IMR-90 (cell line): Measurements from ENCODE around the gene KRTAP10-3. TPM values are rescaled to one million over a fixed set of nuclear protein-coding genes. Genes with fewer than 3 reads are reported as not detected.

Source experiments
- ATAC-seq: fragments of 200-7000 bp; cut with Tn5 transposase; 2 replicates; pipeline ENCODE4 v1.9.1; 2020; ENCODE audit warnings: low read depth, mild to moderate bottlenecking, moderate library complexity
- BruUV-seq: library from RNA; stranded (reverse); fragments of 400-500 nt; replicated peaks from 2 replicates; lab custom pipeline; 2021; lab: Mats Ljungman, UMichigan
- CTCF ChIA-PET: fragments of 300-600 bp; formaldehyde crosslinking; extraction: SDS; loops from one replicate; lab custom pipeline; 2021; ENCODE audit warnings: antibody characterized with exemption; lab: Yijun Ruan, JAX
- POLR2A ChIA-PET: fragments of 300-600 bp; sonication (Branson Sonifier 250); formaldehyde crosslinking; loops from one replicate; lab custom pipeline; 2022; ENCODE audit warnings: antibody characterized with exemption; ENCODE audit not compliant: unreplicated experiment; lab: Charles Lee
- DNase-seq: peaks from one replicate; pipeline ENCODE4 v3.0.0; 2013
- H2AFZ ChIP-seq: replicated peaks from 2 replicates; pipeline ENCODE3; 2013; ENCODE audit warnings: low read length, mild to moderate bottlenecking; ENCODE audit not compliant: poor library complexity
- H2AK5ac ChIP-seq: 2 replicates; pipeline ENCODE4 v1.6.1; 2013; ENCODE audit warnings: low read depth, low read length, inconsistent platforms
- H2AK9ac ChIP-seq: replicated peaks from 2 replicates; pipeline ENCODE3; 2013; ENCODE audit warnings: mild to moderate bottlenecking, low read depth, low read length, moderate library complexity; ENCODE audit not compliant: poor library complexity
- H2BK120ac ChIP-seq: 2 replicates; pipeline ENCODE4 v1.6.1; 2013; ENCODE audit warnings: low read depth, low read length, inconsistent platforms
- H2BK15ac ChIP-seq: 3 replicates; pipeline ENCODE4 v1.6.1; 2013; ENCODE audit warnings: low read depth, low read length, inconsistent platforms
- H2BK20ac ChIP-seq: 2 replicates; pipeline ENCODE4 v1.6.1; 2013; ENCODE audit warnings: low read depth, mild to moderate bottlenecking, inconsistent platforms, low read length, moderate library complexity
- H2BK5ac ChIP-seq: 2 replicates; pipeline ENCODE4 v1.6.1; 2013; ENCODE audit warnings: mild to moderate bottlenecking, low read depth, low read length, inconsistent platforms; ENCODE audit not compliant: poor library complexity, severe bottlenecking
- H3K14ac ChIP-seq: replicated peaks from 2 replicates; pipeline ENCODE4 v1.6.1; 2013; ENCODE audit warnings: low read depth, low read length, inconsistent platforms
- H3K18ac ChIP-seq: 2 replicates; pipeline ENCODE4 v1.6.1; 2013; ENCODE audit warnings: low read depth, low read length, control low read depth
- H3K23ac ChIP-seq: 2 replicates; pipeline ENCODE4 v1.6.1; 2013; ENCODE audit warnings: low read depth, low read length, inconsistent platforms
- H3K27ac ChIP-seq: 2 replicates; pipeline ENCODE4 v1.5.1; 2013; ENCODE audit warnings: mild to moderate bottlenecking, control low read depth, low read length; ENCODE audit not compliant: insufficient read depth
- H3K27me3 ChIP-seq: 2 replicates; pipeline ENCODE4 v1.6.1; 2013; ENCODE audit warnings: low read length; ENCODE audit not compliant: control insufficient read depth, insufficient read depth
- H3K36me3 ChIP-seq: 2 replicates; pipeline ENCODE4 v1.6.1; 2013; ENCODE audit warnings: low read length, mixed read lengths; ENCODE audit not compliant: control insufficient read depth, insufficient read depth
- H3K4ac ChIP-seq: 2 replicates; pipeline ENCODE4 v1.6.1; 2013; ENCODE audit warnings: low read depth, low read length, inconsistent platforms
- H3K4me1 ChIP-seq: 2 replicates; pipeline ENCODE4 v1.6.1; 2013; ENCODE audit warnings: low read length, mixed read lengths; ENCODE audit not compliant: control insufficient read depth, insufficient read depth
- H3K4me2 ChIP-seq: 2 replicates; pipeline ENCODE4 v1.6.1; 2013; ENCODE audit warnings: low read depth, mild to moderate bottlenecking, control low read depth, low read length, moderate library complexity
- H3K4me3 ChIP-seq: 2 replicates; pipeline ENCODE4 v1.5.1; 2013; ENCODE audit warnings: low read depth, mild to moderate bottlenecking, control low read depth, low read length, moderate library complexity; ENCODE audit not compliant: insufficient read depth
- H3K56ac ChIP-seq: 2 replicates; pipeline ENCODE4 v1.6.1; 2013; ENCODE audit warnings: low read length, inconsistent platforms; ENCODE audit not compliant: insufficient read depth; ENCODE audit errors: extremely low read depth
- H3K79me1 ChIP-seq, 2 experiments: 2 replicates each; pipeline ENCODE4 v1.6.1; 2013; ENCODE audit warnings: low read length in 2 of 2, inconsistent platforms in 1 of 2, low read depth in 1 of 2
- H3K9ac ChIP-seq: 2 replicates; pipeline ENCODE4 v1.6.1; 2013; ENCODE audit warnings: low read depth, low read length, control low read depth
- H3K9me1 ChIP-seq: 2 replicates; pipeline ENCODE4 v1.6.1; 2013; ENCODE audit warnings: low read length, inconsistent platforms; ENCODE audit not compliant: insufficient read depth
- H3K9me3 ChIP-seq: 2 replicates; pipeline ENCODE4 v1.6.1; 2013; ENCODE audit warnings: low read length; ENCODE audit not compliant: control insufficient read depth, insufficient read depth
- H4K20me1 ChIP-seq: 2 replicates; pipeline ENCODE4 v1.6.1; 2013; ENCODE audit warnings: low read length, inconsistent platforms; ENCODE audit not compliant: insufficient read depth
- H4K5ac ChIP-seq: 2 replicates; pipeline ENCODE4 v1.6.1; 2013; ENCODE audit warnings: mild to moderate bottlenecking, low read depth, low read length, control low read depth
- H4K8ac ChIP-seq, 2 experiments: 2 replicates each; pipeline ENCODE4 v1.6.1; 2013; ENCODE audit warnings: low read depth in 2 of 2, low read length in 2 of 2, control low read depth in 1 of 2, inconsistent platforms in 1 of 2
- H4K91ac ChIP-seq: 2 replicates; pipeline ENCODE4 v1.6.1; 2013; ENCODE audit warnings: low read depth, low read length, inconsistent platforms; ENCODE audit not compliant: insufficient read depth
- BHLHE40 ChIP-seq: fragments of 150-350 bp; IDR thresholded peaks from 2 replicates; pipeline ENCODE4 v1.6.1; 2016; ENCODE audit warnings: mild to moderate bottlenecking, low read depth, low read length
- CHD1 ChIP-seq: IDR thresholded peaks from 2 replicates; pipeline ENCODE4 v1.6.1; 2012; ENCODE audit warnings: low read depth, low read length, improper control_type of control experiment
- NFE2L2 ChIP-seq: fragments of 150-350 bp; IDR thresholded peaks from 2 replicates; pipeline ENCODE4 v1.6.1; 2016; ENCODE audit warnings: low read depth, mild to moderate bottlenecking, low read length
- POLR2A ChIP-seq: IDR thresholded peaks from 2 replicates; pipeline ENCODE4 v1.6.1; 2012; ENCODE audit warnings: mild to moderate bottlenecking, low read depth, low read length
- RAD21 ChIP-seq: IDR thresholded peaks from 2 replicates; pipeline ENCODE4 v1.6.1; 2012; ENCODE audit warnings: low read length, improper control_type of control experiment
- RFX5 ChIP-seq: IDR thresholded peaks from 2 replicates; pipeline ENCODE4 v1.8.0; 2012; ENCODE audit warnings: low read depth, mild to moderate bottlenecking, low read length, moderate library complexity
- SMC3 ChIP-seq: fragments of 150-350 bp; IDR thresholded peaks from 2 replicates; pipeline ENCODE4 v1.6.1; 2016; ENCODE audit warnings: low read depth, mild to moderate bottlenecking, antibody characterized with exemption, low read length, moderate library complexity
- WGBS, 2 experiments: methylation state at CpG; one replicate each; pipeline versions ENCODE4 v1.1.5 to v1.1.7; 2013; ENCODE audit warnings: missing lambda C conversion rate in 2 of 2; ENCODE audit not compliant: insufficient read length in 1 of 2; ENCODE audit errors: extremely low coverage in 2 of 2; 5-methylcytosine and 5-hydroxymethylcytosine counted together
- dilution Hi-C: fragments of 300-500 bp; cut with HindIII; formaldehyde crosslinking; loops from one replicate; pipeline ENCODE4 v1.14.3; 2018; ENCODE audit warnings: low sequenced_read_pairs; ENCODE audit not compliant: unreplicated experiment
- in situ Hi-C: fragments of 300-500 bp; cut with MboI; formaldehyde crosslinking; loops from 3 replicates; pipeline ENCODE4 v1.14.3; 2019; ENCODE audit warnings: low sequenced_read_pairs, inconsistent platforms, mixed read lengths
- intact Hi-C: fragments of 100-400 bp; cut with micrococcal nuclease; formaldehyde crosslinking; loops from 2 replicates; pipeline ENCODE4 v1.10.0; 2022
- polyA plus RNA-seq, 3 experiments: library from polyadenylated mRNA; depleted of rRNA; stranded (reverse); fragments of >200 nt; gene quantifications; 2 replicates each; pipeline ENCODE4 v1.2.3, GENCODE V29; 2012; ENCODE audit warnings: low replicate concordance in 1 of 3
- total RNA-seq: library from RNA; depleted of rRNA; stranded (reverse); fragments of >200 nt; gene quantifications from 2 replicates; pipeline ENCODE4 v1.2.3, GENCODE V29; 2012
- TF ChIP-seq, protein P1 (sequence below): conservative IDR thresholded peaks from 2 replicates; pipeline ENCODE4 v1.5.1; 2012; ENCODE audit warnings: mild to moderate bottlenecking, low read depth, low read length, improper control_type of control experiment
- TF ChIP-seq, protein P2 (sequence below): fragments of 150-350 bp; IDR thresholded peaks from 2 replicates; pipeline ENCODE4 v1.6.1; 2017; ENCODE audit warnings: mild to moderate bottlenecking, antibody characterized with exemption, low read length, low read depth

The KRTAP10-3 gene
- total and polyA plus RNA-seq, 2 of the 4 experiments (the other 2 are of a cell fraction) = not detected

DNA sequence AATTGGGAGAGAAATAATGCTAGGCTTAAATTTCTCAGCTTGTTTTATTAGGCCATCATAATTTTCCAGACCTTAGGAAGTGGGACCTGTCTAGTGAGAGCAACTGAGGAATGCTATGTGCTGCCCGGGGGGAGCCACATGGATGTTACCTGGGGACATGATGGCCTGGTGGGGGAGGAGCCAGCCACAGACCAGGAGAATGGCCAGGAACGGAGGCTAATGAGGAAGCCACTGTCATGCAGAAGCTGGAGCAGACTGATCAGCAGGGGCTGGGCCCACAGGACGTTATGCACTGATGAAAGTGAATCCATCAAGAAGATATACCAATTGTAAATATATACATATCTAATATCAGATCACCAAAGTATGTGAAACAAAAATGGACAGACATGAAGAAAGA, 14.0 kb downstream of the KRTAP10-3 start:
- Histone ChIP-seq H3K4me2 (no peak overlapping the region), H4K20me1 (no peaks in the 10 kb centered on the region), H2BK120ac (no peak overlapping the region), H4K5ac (no peak overlapping the region), H2BK5ac (no peak overlapping the region), H3K9me1 (no peaks in the 10 kb centered on the region), H2BK15ac (no peak overlapping the region), H3K4ac (no peak overlapping the region), H3K9me3 (peaks cover 2% of the 10 kb centered on the region), H3K9ac (no peak overlapping the region), H3K18ac (no peak overlapping the region), H3K14ac (no peak overlapping the region), H3K27ac (no peak overlapping the region), H3K56ac (no peak overlapping the region), H2AK9ac (no peak overlapping the region), H3K4me1 (no peaks in the 10 kb centered on the region), H3K23ac (no peak overlapping the region), H4K91ac (no peak overlapping the region), H4K8ac (no peak overlapping the region), H3K4me3 (no peak overlapping the region), H2AK5ac (no peak overlapping the region), H2AFZ (no peak overlapping the region), H3K79me1 (no peaks in the 10 kb centered on the region), H3K27me3 (peaks cover 8% of the 10 kb centered on the region), H2BK20ac (no peak overlapping the region), H3K36me3 (no peaks in the 10 kb centered on the region)
- dilution Hi-C loops (no loop called here), intact Hi-C loops (no loop called here), in situ Hi-C loops (no loop called here)
- BruUV-seq = no TSS peak
- POLR2A ChIA-PET = no interaction called here
- no peak for ATAC-seq
- TF ChIP-seq, protein P1, sequence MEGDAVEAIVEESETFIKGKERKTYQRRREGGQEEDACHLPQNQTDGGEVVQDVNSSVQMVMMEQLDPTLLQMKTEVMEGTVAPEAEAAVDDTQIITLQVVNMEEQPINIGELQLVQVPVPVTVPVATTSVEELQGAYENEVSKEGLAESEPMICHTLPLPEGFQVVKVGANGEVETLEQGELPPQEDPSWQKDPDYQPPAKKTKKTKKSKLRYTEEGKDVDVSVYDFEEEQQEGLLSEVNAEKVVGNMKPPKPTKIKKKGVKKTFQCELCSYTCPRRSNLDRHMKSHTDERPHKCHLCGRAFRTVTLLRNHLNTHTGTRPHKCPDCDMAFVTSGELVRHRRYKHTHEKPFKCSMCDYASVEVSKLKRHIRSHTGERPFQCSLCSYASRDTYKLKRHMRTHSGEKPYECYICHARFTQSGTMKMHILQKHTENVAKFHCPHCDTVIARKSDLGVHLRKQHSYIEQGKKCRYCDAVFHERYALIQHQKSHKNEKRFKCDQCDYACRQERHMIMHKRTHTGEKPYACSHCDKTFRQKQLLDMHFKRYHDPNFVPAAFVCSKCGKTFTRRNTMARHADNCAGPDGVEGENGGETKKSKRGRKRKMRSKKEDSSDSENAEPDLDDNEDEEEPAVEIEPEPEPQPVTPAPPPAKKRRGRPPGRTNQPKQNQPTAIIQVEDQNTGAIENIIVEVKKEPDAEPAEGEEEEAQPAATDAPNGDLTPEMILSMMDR = no peak
- TF ChIP-seq NFE2L2 (no peak), BHLHE40 (no peak), RFX5 (no peak), RAD21 (no peak), POLR2A (no peak), SMC3 (no peak), CHD1 (no peak)
- TF ChIP-seq, protein P2, sequence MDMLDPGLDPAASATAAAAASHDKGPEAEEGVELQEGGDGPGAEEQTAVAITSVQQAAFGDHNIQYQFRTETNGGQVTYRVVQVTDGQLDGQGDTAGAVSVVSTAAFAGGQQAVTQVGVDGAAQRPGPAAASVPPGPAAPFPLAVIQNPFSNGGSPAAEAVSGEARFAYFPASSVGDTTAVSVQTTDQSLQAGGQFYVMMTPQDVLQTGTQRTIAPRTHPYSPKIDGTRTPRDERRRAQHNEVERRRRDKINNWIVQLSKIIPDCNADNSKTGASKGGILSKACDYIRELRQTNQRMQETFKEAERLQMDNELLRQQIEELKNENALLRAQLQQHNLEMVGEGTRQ = no peak
- WGBS, 2 experiments = no CpG with 5 or more reads among the region's 3 CpGs
- DNase-seq = no peak
- CTCF ChIA-PET = no interaction called here
